ENCODE measurements around the gene AKAP6.

- no peak for TF ChIP-seq POLR2A (IDR thresholded peaks at IDR 0.05)
- TF ChIP-seq CTCF (IDR thresholded peaks at IDR 0.05): no peak
Measured at GRCh38 chr14:32827514-32827913, 498.4 kb downstream of the AKAP6 start.
